Endothelial cell of umbilical vein (primary cell): ENCODE measurements around the gene SPINK13.

Source experiments
- EZH2 ChIP-seq: IDR thresholded peaks from 2 replicates; pipeline ENCODE4 v1.6.1; 2012; ENCODE audit warnings: borderline replicate concordance, low read depth, mild to moderate bottlenecking, moderate library complexity, low read length, inconsistent platforms; ENCODE audit not compliant: severe bottlenecking
- JUN ChIP-seq: IDR thresholded peaks from 2 replicates; pipeline ENCODE4 v1.6.1; 2011; ENCODE audit warnings: borderline replicate concordance, low read depth; ENCODE audit not compliant: insufficient read length, insufficient read depth
- MYC ChIP-seq: IDR thresholded peaks from one replicate; pipeline ENCODE4 v1.6.1; 2011; ENCODE audit warnings: mild to moderate bottlenecking, low read depth, low read length
- POLR2A ChIP-seq: IDR thresholded peaks from 2 replicates; pipeline ENCODE4 v1.6.1; 2012; ENCODE audit warnings: low read depth, mild to moderate bottlenecking, control low read depth, low read length
- POLR2AphosphoS5 ChIP-seq: IDR thresholded peaks from 2 replicates; pipeline ENCODE4 v1.6.1; 2012; ENCODE audit warnings: low read depth, mild to moderate bottlenecking, control low read depth, low read length, moderate library complexity; ENCODE audit not compliant: insufficient read depth
- TF ChIP-seq, protein P1 (sequence below), 2 donors: IDR thresholded peaks; 1 replicate in 1 of 2; 2 replicates in 1 of 2; pipeline ENCODE4 v1.5.1; 2011; ENCODE audit warnings: low read length in 2 of 2, mild to moderate bottlenecking in 2 of 2, moderate library complexity in 2 of 2, control low read depth in 1 of 2, inconsistent platforms in 1 of 2, low read depth in 1 of 2; ENCODE audit not compliant: insufficient read depth in 1 of 2; ENCODE audit errors: extremely low read depth in 1 of 2

GRCh38 chr5:148314187-148314586, 45.6 kb downstream of the SPINK13 start:
- TF ChIP-seq, protein P1, sequence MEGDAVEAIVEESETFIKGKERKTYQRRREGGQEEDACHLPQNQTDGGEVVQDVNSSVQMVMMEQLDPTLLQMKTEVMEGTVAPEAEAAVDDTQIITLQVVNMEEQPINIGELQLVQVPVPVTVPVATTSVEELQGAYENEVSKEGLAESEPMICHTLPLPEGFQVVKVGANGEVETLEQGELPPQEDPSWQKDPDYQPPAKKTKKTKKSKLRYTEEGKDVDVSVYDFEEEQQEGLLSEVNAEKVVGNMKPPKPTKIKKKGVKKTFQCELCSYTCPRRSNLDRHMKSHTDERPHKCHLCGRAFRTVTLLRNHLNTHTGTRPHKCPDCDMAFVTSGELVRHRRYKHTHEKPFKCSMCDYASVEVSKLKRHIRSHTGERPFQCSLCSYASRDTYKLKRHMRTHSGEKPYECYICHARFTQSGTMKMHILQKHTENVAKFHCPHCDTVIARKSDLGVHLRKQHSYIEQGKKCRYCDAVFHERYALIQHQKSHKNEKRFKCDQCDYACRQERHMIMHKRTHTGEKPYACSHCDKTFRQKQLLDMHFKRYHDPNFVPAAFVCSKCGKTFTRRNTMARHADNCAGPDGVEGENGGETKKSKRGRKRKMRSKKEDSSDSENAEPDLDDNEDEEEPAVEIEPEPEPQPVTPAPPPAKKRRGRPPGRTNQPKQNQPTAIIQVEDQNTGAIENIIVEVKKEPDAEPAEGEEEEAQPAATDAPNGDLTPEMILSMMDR (IDR thresholded peaks at IDR 0.05; ENCODE audit: extremely low read depth in 1 of 2, insufficient read depth in 1 of 2, low read depth in 1 of 2, low read length in 2 of 2), result no peak
- TF ChIP-seq EZH2, result no peak
- no peak for TF ChIP-seq POLR2AphosphoS5
- TF ChIP-seq MYC, result no peak
- TF ChIP-seq POLR2A, result no peak
- no peak for TF ChIP-seq JUN
